Keratinocyte (primary cell): ENCODE data around the gene LRP1B. TPM values are rescaled to one million over a fixed set of nuclear protein-coding genes. Genes with fewer than 3 reads are reported as not detected.

Source experiments
- DNase-seq: peaks from one replicate; pipeline ENCODE4 v3.0.0-alpha.2; 2011; ENCODE audit warnings: low read depth, missing footprints, low spot score
- FAIRE-seq: peaks from 2 replicates; lab custom pipeline; 2011; peaks lifted over from hg19 to GRCh38; lab: Jason Lieb, UNC
- H2AFZ ChIP-seq: 2 replicates; pipeline ENCODE4 v1.6.0; 2012; ENCODE audit warnings: low read length, control low read depth, inconsistent platforms; ENCODE audit not compliant: control insufficient read depth
- H3K27ac ChIP-seq: 2 replicates; pipeline ENCODE4 v1.5.1; 2011; ENCODE audit warnings: low read length; ENCODE audit not compliant: control insufficient read depth, insufficient read depth
- H3K27me3 ChIP-seq: 3 replicates; pipeline ENCODE4 v1.6.0; 2011; ENCODE audit warnings: low read length; ENCODE audit not compliant: control insufficient read depth, insufficient read depth; ENCODE audit errors: extremely low read depth
- H3K36me3 ChIP-seq, 2 experiments: 2 replicates in 1 of 2; 3 replicates in 1 of 2; pipeline ENCODE4 v1.5.1; 2011; ENCODE audit warnings: low read length in 2 of 2, mild to moderate bottlenecking in 1 of 2; ENCODE audit not compliant: control insufficient read depth in 2 of 2, insufficient read depth in 2 of 2; ENCODE audit errors: extremely low read depth in 1 of 2
- H3K4me1 ChIP-seq: 3 replicates; pipeline ENCODE4 v1.5.1; 2011; ENCODE audit warnings: low read length; ENCODE audit not compliant: control insufficient read depth, insufficient read depth; ENCODE audit errors: extremely low read depth
- H3K4me2 ChIP-seq: 3 replicates; pipeline ENCODE4 v1.6.0; 2011; ENCODE audit warnings: low read depth, low read length; ENCODE audit not compliant: control insufficient read depth, insufficient read depth; ENCODE audit errors: extremely low read depth
- H3K4me3 ChIP-seq, 3 experiments: fragments of 200-600 bp in 1 of 3; sonication (generic) in 1 of 3; 2 replicates in 2 of 3; 3 replicates in 1 of 3; pipeline ENCODE4 v1.5.1; 2011 to 2016; ENCODE audit warnings: low read length in 3 of 3, mild to moderate bottlenecking in 3 of 3, control low read depth in 2 of 3, inconsistent platforms in 1 of 3, low read depth in 1 of 3, mixed read lengths in 1 of 3, mixed run types in 1 of 3, moderate library complexity in 1 of 3; ENCODE audit not compliant: control insufficient read depth in 2 of 3, insufficient read depth in 2 of 3; ENCODE audit errors: extremely low read depth in 1 of 3
- H3K79me2 ChIP-seq: 2 replicates; pipeline ENCODE4 v1.6.0; 2012; ENCODE audit warnings: low read length; ENCODE audit not compliant: control insufficient read depth, insufficient read depth
- H3K9ac ChIP-seq: 3 replicates; pipeline ENCODE4 v1.6.0; 2011; ENCODE audit warnings: low read length; ENCODE audit not compliant: control insufficient read depth, insufficient read depth; ENCODE audit errors: extremely low read depth
- H3K9me1 ChIP-seq: 3 replicates; pipeline ENCODE4 v1.6.0; 2011; ENCODE audit warnings: low read length; ENCODE audit not compliant: control insufficient read depth, insufficient read depth; ENCODE audit errors: extremely low read depth
- H3K9me3 ChIP-seq: 2 replicates; pipeline ENCODE4 v1.5.1; 2012; ENCODE audit warnings: low read depth, low read length; ENCODE audit not compliant: control insufficient read depth
- H4K20me1 ChIP-seq: 3 replicates; pipeline ENCODE4 v1.6.0; 2011; ENCODE audit warnings: low read length; ENCODE audit not compliant: control insufficient read depth, insufficient read depth; ENCODE audit errors: extremely low read depth
- EZH2 ChIP-seq: IDR thresholded peaks from one replicate; pipeline ENCODE4 v1.6.1; 2012; ENCODE audit warnings: inconsistent platforms, mild to moderate bottlenecking, low read length, moderate library complexity
- dilution Hi-C: fragments of 300-500 bp; cut with MboI; formaldehyde crosslinking; loops from one replicate; pipeline ENCODE4 v1.7.0; 2020; ENCODE audit warnings: low sequenced_read_pairs; ENCODE audit not compliant: extremely low pct_ligation_motif_present
- polyA plus RNA-seq, 5 experiments: library from polyadenylated mRNA; depleted of rRNA in 3 of 5; stranded (reverse) in 3 of 5; stranded (forward) in 1 of 5; unstranded in 1 of 5; fragments of >200 nt; gene quantifications; 1 replicate in 1 of 5; 2 replicates in 3 of 5; 3 replicates in 1 of 5; pipeline versions ENCODE4 v1.2.1 to v1.2.3, GENCODE V29; 2011 to 2012; ENCODE audit warnings: missing spikeins in 2 of 5, low read depth in 1 of 5, low replicate concordance in 1 of 5
- TF ChIP-seq, protein P1 (sequence below), 3 experiments: IDR thresholded peaks in 1 of 3; conservative IDR thresholded peaks in 1 of 3; optimal IDR thresholded peaks in 1 of 3; 2 replicates in 2 of 3; 3 replicates in 1 of 3; pipeline versions ENCODE3 to v1.5.1; 2011; ENCODE audit warnings: low read length in 3 of 3, mild to moderate bottlenecking in 3 of 3, moderate library complexity in 2 of 3, control low read depth in 1 of 3, inconsistent platforms in 1 of 3; ENCODE audit not compliant: insufficient read depth in 2 of 3; ENCODE audit errors: extremely low read depth in 1 of 3

Gene LRP1B
- polyA plus RNA-seq, 1 donor (not counting 4 experiments of a cell fraction or from before 2014, with no cell fraction given), result not detected

DNA sequence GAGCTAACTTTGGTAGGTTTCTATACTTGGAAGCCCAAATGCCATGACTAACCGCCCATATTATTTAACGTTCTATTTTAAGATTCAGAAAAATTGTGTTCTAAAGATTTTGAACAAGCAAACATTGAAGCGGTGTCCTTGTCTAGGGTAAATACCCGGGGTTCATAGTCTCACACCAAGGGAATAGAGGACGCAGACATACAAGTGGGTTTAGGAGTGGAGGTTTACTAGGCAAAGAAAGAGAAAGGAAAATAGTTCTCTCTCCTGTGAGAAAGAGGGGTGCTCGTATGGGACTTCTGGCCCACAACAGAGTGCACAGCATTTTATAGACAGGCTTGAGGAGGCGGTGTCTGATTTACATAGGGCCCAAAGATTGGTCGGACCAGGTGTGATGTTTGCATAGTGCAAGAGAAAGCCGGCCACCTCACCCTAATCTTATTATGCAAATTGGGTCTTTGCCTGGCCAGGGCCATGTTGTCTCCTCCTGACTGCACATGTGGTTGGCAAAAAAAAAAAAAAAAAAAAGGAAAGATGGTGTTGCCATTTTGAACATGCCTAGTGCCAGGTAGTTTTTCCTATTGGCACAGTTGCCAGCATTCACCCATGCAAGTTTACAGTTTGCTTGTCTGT, 1062.6 kb downstream of the LRP1B start:
- TF ChIP-seq, protein P1, sequence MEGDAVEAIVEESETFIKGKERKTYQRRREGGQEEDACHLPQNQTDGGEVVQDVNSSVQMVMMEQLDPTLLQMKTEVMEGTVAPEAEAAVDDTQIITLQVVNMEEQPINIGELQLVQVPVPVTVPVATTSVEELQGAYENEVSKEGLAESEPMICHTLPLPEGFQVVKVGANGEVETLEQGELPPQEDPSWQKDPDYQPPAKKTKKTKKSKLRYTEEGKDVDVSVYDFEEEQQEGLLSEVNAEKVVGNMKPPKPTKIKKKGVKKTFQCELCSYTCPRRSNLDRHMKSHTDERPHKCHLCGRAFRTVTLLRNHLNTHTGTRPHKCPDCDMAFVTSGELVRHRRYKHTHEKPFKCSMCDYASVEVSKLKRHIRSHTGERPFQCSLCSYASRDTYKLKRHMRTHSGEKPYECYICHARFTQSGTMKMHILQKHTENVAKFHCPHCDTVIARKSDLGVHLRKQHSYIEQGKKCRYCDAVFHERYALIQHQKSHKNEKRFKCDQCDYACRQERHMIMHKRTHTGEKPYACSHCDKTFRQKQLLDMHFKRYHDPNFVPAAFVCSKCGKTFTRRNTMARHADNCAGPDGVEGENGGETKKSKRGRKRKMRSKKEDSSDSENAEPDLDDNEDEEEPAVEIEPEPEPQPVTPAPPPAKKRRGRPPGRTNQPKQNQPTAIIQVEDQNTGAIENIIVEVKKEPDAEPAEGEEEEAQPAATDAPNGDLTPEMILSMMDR (optimal IDR thresholded peaks at IDR 0.05 in 1 of 3, IDR thresholded peaks at IDR 0.05 in 1 of 3, conservative IDR thresholded peaks at IDR 0.05 in 1 of 3; ENCODE audit: extremely low read depth in 1 of 3, insufficient read depth in 2 of 3, low read length in 3 of 3), result no peak
- TF ChIP-seq EZH2, result no peak
- no peaks in the 10 kb centered on the region for H3K9me3 ChIP-seq
- H3K79me2 ChIP-seq, result no peaks in the 10 kb centered on the region
- no peak overlapping the region for H3K4me3 ChIP-seq
- dilution Hi-C loops, result no loop called here
- FAIRE-seq, result no peak
- H3K4me1 ChIP-seq, result no peaks in the 10 kb centered on the region
- H3K4me2 ChIP-seq, result no peak overlapping the region
- H3K9ac ChIP-seq, result no peak overlapping the region
- no peaks in the 10 kb centered on the region for H4K20me1 ChIP-seq
- no peak overlapping the region for H3K27ac ChIP-seq
- H2AFZ ChIP-seq, result no peak overlapping the region
- H3K9me1 ChIP-seq, result no peaks in the 10 kb centered on the region
- no peaks in the 10 kb centered on the region for H3K36me3 ChIP-seq
- no peaks in the 10 kb centered on the region for H3K27me3 ChIP-seq
- no peak for DNase-seq

DNA sequence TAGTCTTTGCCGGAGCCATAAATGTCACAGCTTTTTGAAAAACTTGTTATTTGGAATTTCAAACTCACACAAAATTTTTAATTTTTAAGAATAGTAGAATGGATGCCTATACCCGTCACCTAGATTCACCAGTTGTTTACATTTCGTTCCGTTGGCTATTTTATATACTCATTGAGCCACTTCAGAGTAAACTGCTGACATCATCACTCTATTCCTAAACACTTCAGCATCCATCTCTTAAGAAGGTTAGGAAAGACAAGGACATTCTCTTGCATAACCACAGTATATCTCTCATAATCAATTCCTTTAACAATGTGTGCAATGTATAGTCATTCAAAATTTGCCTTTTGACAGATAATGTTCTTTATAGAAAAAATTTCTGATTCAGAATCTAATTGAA, 1065.8 kb downstream of the LRP1B start:
- FAIRE-seq, result no peak
- no peak overlapping the region for H3K4me3 ChIP-seq
- dilution Hi-C loops, result no loop called here

More for the DNA sequence above, 1065.8 kb downstream of the LRP1B start:
- H3K9me1 ChIP-seq, result no peaks in the 10 kb centered on the region
- H4K20me1 ChIP-seq, result no peaks in the 10 kb centered on the region
- no peak overlapping the region for H3K9ac ChIP-seq
- TF ChIP-seq, protein P1 (optimal IDR thresholded peaks at IDR 0.05 in 1 of 3, IDR thresholded peaks at IDR 0.05 in 1 of 3, conservative IDR thresholded peaks at IDR 0.05 in 1 of 3; ENCODE audit: extremely low read depth in 1 of 3, insufficient read depth in 2 of 3, low read length in 3 of 3), result no peak
- TF ChIP-seq EZH2, result no peak
- H3K36me3 ChIP-seq, result no peaks in the 10 kb centered on the region
- H3K27me3 ChIP-seq, result no peaks in the 10 kb centered on the region
- no peak overlapping the region for H3K27ac ChIP-seq
- H3K9me3 ChIP-seq, result no peaks in the 10 kb centered on the region
- H3K4me2 ChIP-seq, result no peak overlapping the region
- H3K4me1 ChIP-seq, result no peaks in the 10 kb centered on the region
- DNase-seq, result no peak
- H3K79me2 ChIP-seq, result no peaks in the 10 kb centered on the region
- H2AFZ ChIP-seq, result no peak overlapping the region
